Epithelial cell of esophagus (primary cell): ENCODE measurements around the gene TEK.

Experiments used
- DNase-seq: peaks from one replicate; pipeline ENCODE4 v3.0.0; 2010; ENCODE audit warnings: low read depth
- H3K4me3 ChIP-seq: 2 replicates; pipeline ENCODE4 v1.5.1; 2011; ENCODE audit warnings: mild to moderate bottlenecking, low read length, control low read depth
- TF ChIP-seq, protein P1 (sequence below): IDR thresholded peaks from 2 replicates; pipeline ENCODE4 v1.5.1; 2011; ENCODE audit warnings: low read depth, mild to moderate bottlenecking, low read length, control low read depth, inconsistent platforms; ENCODE audit not compliant: insufficient read depth; ENCODE audit errors: missing control alignments

Gene TEK

DNA sequence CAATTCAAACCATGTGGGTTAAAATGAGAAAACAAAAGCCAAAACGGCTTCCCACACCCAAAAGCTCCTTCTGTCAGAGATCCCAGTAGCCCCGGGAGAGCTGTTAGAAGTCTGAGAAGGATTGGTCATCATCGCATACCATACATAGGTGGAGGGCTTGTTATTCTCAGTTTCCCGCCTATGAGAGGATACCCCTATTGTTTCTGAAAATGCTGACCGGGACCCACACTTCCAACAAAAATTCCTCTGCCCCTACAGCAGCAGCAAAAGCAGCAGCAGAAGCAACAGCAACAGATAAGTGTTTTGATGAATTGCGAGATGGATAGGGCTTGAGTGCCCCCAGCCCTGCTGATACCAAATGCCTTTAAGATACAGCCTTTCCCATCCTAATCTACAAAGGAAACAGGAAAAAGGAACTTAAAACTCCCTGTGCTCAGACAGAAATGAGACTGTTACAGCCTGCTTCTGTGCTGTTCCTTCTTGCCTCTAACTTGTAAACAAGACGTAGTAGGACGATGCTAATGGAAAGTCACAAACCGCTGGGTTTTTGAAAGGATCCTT lies at the start of gene TEK:
TEK (plus strand) TSS at position 245 of the 561 bp plus-strand sequence. CDS start 366 bp downstream, outside the sequence.
- no peak for DNase-seq
- TF ChIP-seq, protein P1, sequence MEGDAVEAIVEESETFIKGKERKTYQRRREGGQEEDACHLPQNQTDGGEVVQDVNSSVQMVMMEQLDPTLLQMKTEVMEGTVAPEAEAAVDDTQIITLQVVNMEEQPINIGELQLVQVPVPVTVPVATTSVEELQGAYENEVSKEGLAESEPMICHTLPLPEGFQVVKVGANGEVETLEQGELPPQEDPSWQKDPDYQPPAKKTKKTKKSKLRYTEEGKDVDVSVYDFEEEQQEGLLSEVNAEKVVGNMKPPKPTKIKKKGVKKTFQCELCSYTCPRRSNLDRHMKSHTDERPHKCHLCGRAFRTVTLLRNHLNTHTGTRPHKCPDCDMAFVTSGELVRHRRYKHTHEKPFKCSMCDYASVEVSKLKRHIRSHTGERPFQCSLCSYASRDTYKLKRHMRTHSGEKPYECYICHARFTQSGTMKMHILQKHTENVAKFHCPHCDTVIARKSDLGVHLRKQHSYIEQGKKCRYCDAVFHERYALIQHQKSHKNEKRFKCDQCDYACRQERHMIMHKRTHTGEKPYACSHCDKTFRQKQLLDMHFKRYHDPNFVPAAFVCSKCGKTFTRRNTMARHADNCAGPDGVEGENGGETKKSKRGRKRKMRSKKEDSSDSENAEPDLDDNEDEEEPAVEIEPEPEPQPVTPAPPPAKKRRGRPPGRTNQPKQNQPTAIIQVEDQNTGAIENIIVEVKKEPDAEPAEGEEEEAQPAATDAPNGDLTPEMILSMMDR: no peak
- no peak within 1 kb of the TSS for H3K4me3 ChIP-seq

DNA sequence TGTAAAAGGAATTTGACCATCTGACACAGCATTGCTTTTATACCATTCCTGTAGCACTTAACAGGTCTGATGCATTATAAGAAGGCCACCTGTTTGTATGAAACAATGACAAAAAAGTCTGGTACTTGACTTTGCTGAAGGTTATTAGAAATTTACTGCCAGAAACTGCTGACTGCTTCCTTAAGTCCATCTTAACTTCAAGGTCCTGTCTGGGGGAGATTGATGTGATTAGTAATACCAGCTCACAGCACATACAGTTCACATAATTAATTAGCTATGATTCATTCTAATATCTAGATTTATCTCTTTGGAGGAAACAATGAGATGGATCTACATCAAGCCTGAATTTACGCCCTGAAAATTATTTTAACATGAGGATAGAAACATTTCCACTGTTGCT lies 49.6 kb upstream of the TEK start:
- TF ChIP-seq, protein P1: no peak
- no peak overlapping the region for H3K4me3 ChIP-seq
- no peak for DNase-seq

DNA sequence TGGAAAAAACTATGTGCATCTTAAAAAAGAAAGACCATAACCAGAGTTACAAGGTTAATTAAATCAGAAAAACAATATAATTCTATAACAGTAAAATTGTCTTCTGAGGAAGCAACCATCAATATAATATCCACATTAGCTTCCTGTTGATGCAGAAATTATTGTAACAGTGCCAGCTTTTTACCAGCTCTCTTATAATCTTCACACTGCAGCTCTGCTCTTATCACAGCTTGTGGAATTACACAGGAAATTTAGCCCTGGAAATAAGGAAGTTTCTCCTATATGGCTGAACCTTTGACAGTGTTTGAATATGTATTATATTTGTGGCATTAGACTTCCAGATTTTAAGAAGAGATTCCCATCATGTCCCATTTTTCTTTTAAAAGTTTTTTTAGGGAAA lies 49.1 kb upstream of the TEK start:
- TF ChIP-seq, protein P1: no peak
- DNase-seq: no peak
- H3K4me3 ChIP-seq: no peak overlapping the region

DNA sequence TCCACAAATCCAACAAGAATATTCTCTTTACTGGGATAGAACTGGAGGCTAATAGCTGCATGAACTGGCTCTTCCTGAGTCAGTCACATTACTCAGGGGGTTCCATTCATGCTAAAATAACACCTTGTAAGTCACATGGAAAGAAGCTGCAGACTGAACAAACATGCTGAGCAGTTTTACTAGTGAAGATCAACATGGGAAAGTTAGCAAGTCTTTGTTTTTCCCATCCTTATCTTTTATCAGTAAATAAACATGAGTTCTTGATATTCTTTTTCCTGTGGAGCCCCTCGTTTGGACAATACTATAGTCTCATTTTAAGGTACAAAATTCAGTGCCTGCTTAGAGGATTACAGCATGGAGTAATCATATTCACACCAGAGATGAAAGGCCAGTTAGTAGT lies 43.7 kb upstream of the TEK start:
- TF ChIP-seq, protein P1: no peak
- no peak overlapping the region for H3K4me3 ChIP-seq
- DNase-seq: peak; percentile 26

DNA sequence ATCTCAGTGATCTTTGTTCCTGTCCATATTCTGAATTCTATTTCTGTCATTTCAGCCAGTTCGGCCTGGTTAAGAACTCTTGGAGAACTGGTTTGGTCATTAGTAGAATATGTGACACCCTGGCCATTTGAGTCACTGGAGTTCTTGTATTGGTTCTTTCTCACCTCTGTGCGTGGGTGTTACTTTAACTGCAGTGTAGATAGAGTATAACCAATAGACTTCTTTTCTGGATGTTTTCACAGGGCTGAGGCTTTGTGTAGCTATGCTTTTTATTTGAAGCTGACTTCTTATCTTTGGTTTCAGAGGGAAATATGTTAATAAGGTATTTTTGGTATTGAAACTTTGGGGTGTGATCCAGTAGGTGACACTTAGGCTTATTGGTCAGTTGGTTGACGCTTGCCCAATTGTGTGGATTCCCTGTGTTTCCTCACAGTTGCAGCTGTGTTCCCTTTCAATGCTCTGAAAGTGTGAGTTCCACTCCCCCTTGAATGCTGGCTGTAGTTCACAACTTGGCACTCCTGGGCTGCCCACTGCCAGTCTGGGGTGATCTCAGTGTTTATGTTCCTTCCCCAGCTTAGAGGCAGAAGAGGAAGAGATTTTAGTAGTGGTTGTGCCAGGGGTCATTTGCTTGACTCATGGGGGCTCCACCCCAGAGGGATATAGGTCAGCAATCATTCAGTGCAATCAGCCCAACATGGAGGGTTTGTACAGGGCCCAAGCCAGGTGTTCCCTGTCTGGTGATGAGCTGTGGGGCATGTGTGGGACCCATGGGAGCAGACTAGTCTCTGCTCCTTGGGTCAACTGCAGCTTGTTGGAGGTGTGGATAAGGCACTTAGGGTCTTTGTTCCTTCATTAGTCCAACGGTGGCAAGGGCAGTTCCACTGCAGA lies 34.9 kb upstream of the TEK start:
- TF ChIP-seq, protein P1: no peak
- H3K4me3 ChIP-seq: no peak overlapping the region
- DNase-seq: peak; percentile 29

DNA sequence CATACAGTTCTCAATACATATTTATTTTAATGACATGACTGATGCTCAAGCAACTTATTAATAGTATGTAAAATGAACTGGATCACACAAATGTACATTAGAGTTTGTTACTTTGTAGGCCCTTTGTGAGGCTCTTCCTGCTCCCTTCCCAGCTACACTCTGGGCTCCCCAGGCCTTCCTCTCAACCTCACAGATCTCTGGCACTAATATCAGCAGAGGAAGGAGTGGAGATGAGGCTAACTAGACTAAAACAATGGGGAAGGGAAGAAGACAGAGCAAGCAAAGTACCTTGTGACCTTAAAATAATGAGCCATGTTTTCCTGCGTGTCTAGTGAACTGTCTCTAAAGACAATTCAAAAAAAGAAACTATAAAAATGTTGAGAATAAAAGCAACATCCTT lies 30.3 kb upstream of the TEK start:
- no peak for DNase-seq
- TF ChIP-seq, protein P1: no peak
- H3K4me3 ChIP-seq: no peak overlapping the region

DNA sequence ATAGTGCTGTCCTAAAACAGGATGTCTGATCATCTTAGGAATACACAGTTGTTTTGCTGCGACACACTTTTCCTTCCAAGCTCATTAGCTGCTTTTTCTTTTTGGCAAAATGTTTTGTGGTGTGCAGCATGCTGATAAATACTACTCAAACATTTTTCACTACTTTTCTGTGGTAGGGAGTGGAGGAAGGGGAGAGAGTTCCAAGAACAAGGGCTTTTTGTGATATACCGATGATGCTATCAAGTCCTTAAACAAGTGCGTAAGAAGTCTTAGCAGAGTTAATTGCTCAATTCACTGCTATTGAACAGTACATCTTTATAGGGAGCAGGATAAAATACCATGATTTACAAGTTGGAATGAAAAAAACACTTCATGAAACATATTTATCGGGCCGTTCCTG lies 23.6 kb upstream of the TEK start:
- TF ChIP-seq, protein P1: no peak
- H3K4me3 ChIP-seq: no peak overlapping the region
- DNase-seq: no peak
